H9 (cell line): Measurements from ENCODE around the gene TMCO4. TPM values are rescaled to one million over a fixed set of nuclear protein-coding genes. Genes with fewer than 3 reads are reported as not detected.

Experiments used
- DNase-seq: peaks from one replicate; pipeline ENCODE4 v3.0.0-alpha.2; 2017
- H2AFZ ChIP-seq: one replicate; pipeline ENCODE4 v1.6.1; 2013; ENCODE audit warnings: mild to moderate bottlenecking, low read length, control low read depth, moderate library complexity
- H2AK5ac ChIP-seq: 2 replicates; pipeline ENCODE4 v1.6.1; 2013; ENCODE audit warnings: low read length, control low read depth, mixed read lengths; ENCODE audit not compliant: insufficient read length
- H2BK120ac ChIP-seq: one replicate; pipeline ENCODE4 v1.6.1; 2013; ENCODE audit warnings: low read depth, mild to moderate bottlenecking, low read length, control low read depth, inconsistent platforms; ENCODE audit not compliant: poor library complexity, severe bottlenecking
- H2BK12ac ChIP-seq: 2 replicates; pipeline ENCODE4 v1.6.1; 2013; ENCODE audit warnings: low read length, control low read depth, mixed read lengths, low read depth; ENCODE audit not compliant: insufficient read length
- H2BK15ac ChIP-seq: 2 replicates; pipeline ENCODE4 v1.6.1; 2013; ENCODE audit warnings: low read depth, low read length, control low read depth
- H2BK20ac ChIP-seq: one replicate; pipeline ENCODE4 v1.6.1; 2013; ENCODE audit warnings: low read depth, mild to moderate bottlenecking, low read length, control low read depth, inconsistent platforms; ENCODE audit not compliant: poor library complexity, severe bottlenecking
- H2BK5ac ChIP-seq: 2 replicates; pipeline ENCODE4 v1.6.1; 2013; ENCODE audit warnings: low read length, control low read depth, mixed read lengths; ENCODE audit not compliant: insufficient read length
- H3K14ac ChIP-seq: 2 replicates; pipeline ENCODE4 v1.6.1; 2013; ENCODE audit warnings: low read length, control low read depth; ENCODE audit not compliant: insufficient read depth
- H3K18ac ChIP-seq: 2 replicates; pipeline ENCODE4 v1.6.1; 2013; ENCODE audit warnings: low read depth, mild to moderate bottlenecking, mixed read lengths, low read length, control low read depth; ENCODE audit not compliant: insufficient read length
- H3K23ac ChIP-seq: 2 replicates; pipeline ENCODE4 v1.6.1; 2013; ENCODE audit warnings: low read length, control low read depth, mixed read lengths, low read depth; ENCODE audit not compliant: insufficient read length
- H3K23me2 ChIP-seq: 2 replicates; pipeline ENCODE4 v1.6.1; 2013; ENCODE audit warnings: low read depth, mild to moderate bottlenecking, mixed read lengths, low read length, control low read depth; ENCODE audit not compliant: insufficient read length, poor library complexity, severe bottlenecking
- H3K27ac ChIP-seq: 2 replicates; pipeline ENCODE4 v1.5.1; 2013; ENCODE audit warnings: low read length, control low read depth, mixed read lengths, low read depth; ENCODE audit not compliant: insufficient read length
- H3K27me3 ChIP-seq: 2 replicates; pipeline ENCODE4 v1.6.1; 2013; ENCODE audit warnings: low read length, control low read depth, inconsistent platforms; ENCODE audit not compliant: insufficient read depth
- H3K4ac ChIP-seq: 2 replicates; pipeline ENCODE4 v1.6.1; 2013; ENCODE audit warnings: low read depth, mild to moderate bottlenecking, control low read depth, inconsistent platforms, low read length, moderate library complexity
- H3K4me1 ChIP-seq: 2 replicates; pipeline ENCODE4 v1.6.1; 2013; ENCODE audit warnings: low read length, control low read depth, inconsistent platforms; ENCODE audit not compliant: insufficient read depth
- H3K4me2 ChIP-seq: 2 replicates; pipeline ENCODE4 v1.6.1; 2013; ENCODE audit warnings: low read length, control low read depth, mixed read lengths; ENCODE audit not compliant: insufficient read length, insufficient read depth
- H3K56ac ChIP-seq: 2 replicates; pipeline ENCODE4 v1.6.1; 2013; ENCODE audit warnings: low read depth, mild to moderate bottlenecking, mixed read lengths, low read length, control low read depth; ENCODE audit not compliant: insufficient read length
- H3K79me1 ChIP-seq: 2 replicates; pipeline ENCODE4 v1.6.1; 2013; ENCODE audit warnings: low read depth, mild to moderate bottlenecking, moderate library complexity, low read length, control low read depth, inconsistent platforms; ENCODE audit not compliant: insufficient read depth, poor library complexity, severe bottlenecking
- H3K79me2 ChIP-seq: 2 replicates; pipeline ENCODE4 v1.6.1; 2013; ENCODE audit warnings: low read length, control low read depth, inconsistent platforms; ENCODE audit not compliant: insufficient read depth
- H3K9ac ChIP-seq: 2 replicates; pipeline ENCODE4 v1.6.1; 2013; ENCODE audit warnings: low read length, control low read depth, mixed read lengths; ENCODE audit not compliant: insufficient read length; ENCODE audit errors: extremely low read depth
- H3K9me3 ChIP-seq: one replicate; pipeline ENCODE4 v1.6.1; 2013; ENCODE audit warnings: low read depth, low read length, inconsistent platforms; ENCODE audit not compliant: control insufficient read depth
- H3T11ph ChIP-seq: one replicate; pipeline ENCODE4 v1.6.1; 2013; ENCODE audit warnings: mild to moderate bottlenecking, low read length, control low read depth, inconsistent platforms
- H4K20me1 ChIP-seq: one replicate; pipeline ENCODE4 v1.6.1; 2013; ENCODE audit not compliant: control insufficient read depth, insufficient read length, insufficient read depth
- H4K5ac ChIP-seq: 2 replicates; pipeline ENCODE4 v1.6.1; 2013; ENCODE audit warnings: low read depth, mild to moderate bottlenecking, mixed read lengths, low read length, control low read depth; ENCODE audit not compliant: insufficient read length
- H4K8ac ChIP-seq: replicated peaks from 2 replicates; pipeline ENCODE4 v1.6.1; 2013; ENCODE audit warnings: low read length, control low read depth, mixed read lengths, low read depth; ENCODE audit not compliant: insufficient read length
- H4K91ac ChIP-seq: 2 replicates; pipeline ENCODE4 v1.6.1; 2013; ENCODE audit warnings: low read depth, mild to moderate bottlenecking, moderate library complexity, mixed read lengths, low read length, control low read depth; ENCODE audit not compliant: insufficient read length
- H3K27ac Mint-ChIP-seq, 3 experiments: 2 replicates in 2 of 3; 3 replicates in 1 of 3; pipeline ENCODE4 v1.8.0; 2020 to 2021; ENCODE audit warnings: mixed read lengths in 3 of 3, mild to moderate bottlenecking in 1 of 3, moderate library complexity in 1 of 3
- H3K27me3 Mint-ChIP-seq: 2 replicates; pipeline ENCODE4 v1.8.0; 2021; ENCODE audit warnings: low read depth, mild to moderate bottlenecking, moderate library complexity, mixed read lengths
- H3K36me3 Mint-ChIP-seq, 3 experiments: 2 replicates in 2 of 3; 3 replicates in 1 of 3; pipeline ENCODE4 v1.8.0; 2020 to 2021; ENCODE audit warnings: low read depth in 3 of 3, mixed read lengths in 3 of 3; ENCODE audit not compliant: insufficient read depth in 1 of 3
- H3K4me1 Mint-ChIP-seq, 2 experiments: 2 replicates each; pipeline ENCODE4 v1.8.0; 2020; ENCODE audit warnings: mixed read lengths in 2 of 2
- H3K4me3 Mint-ChIP-seq, 2 experiments: 2 replicates in 1 of 2; 3 replicates in 1 of 2; pipeline ENCODE4 v1.8.0; 2020 to 2021; ENCODE audit warnings: mild to moderate bottlenecking in 2 of 2, mixed read lengths in 2 of 2, moderate library complexity in 1 of 2
- H3K9me3 Mint-ChIP-seq, 2 experiments: 2 replicates in 1 of 2; 3 replicates in 1 of 2; pipeline ENCODE4 v1.8.0; 2020; ENCODE audit warnings: mild to moderate bottlenecking in 2 of 2, mixed read lengths in 2 of 2, moderate library complexity in 1 of 2
- WGBS: extraction: QIAGEN DNeasy Blood & Tissue Kit; methylation state at CpG from one replicate; pipeline ENCODE4 v1.1.7; 2013; ENCODE audit warnings: missing lambda C conversion rate, low lambda C conversion rate, mixed read lengths; ENCODE audit not compliant: insufficient read length; ENCODE audit errors: extremely low coverage; 5-methylcytosine and 5-hydroxymethylcytosine counted together
- total RNA-seq: library from RNA; stranded (reverse); gene quantifications from 2 replicates; pipeline ENCODE4 v1.2.1, GENCODE V29; 2021
- TF ChIP-seq, protein P1 (sequence below): fragments of 200-600 bp; sonication (generic); conservative IDR thresholded peaks from 3 replicates; pipeline ENCODE4 v1.8.0; 2021; ENCODE audit warnings: antibody characterized with exemption, mild to moderate bottlenecking

The TMCO4 gene
- total RNA-seq, 1 experiment from 2014 or later: 4.0 TPM

DNA sequence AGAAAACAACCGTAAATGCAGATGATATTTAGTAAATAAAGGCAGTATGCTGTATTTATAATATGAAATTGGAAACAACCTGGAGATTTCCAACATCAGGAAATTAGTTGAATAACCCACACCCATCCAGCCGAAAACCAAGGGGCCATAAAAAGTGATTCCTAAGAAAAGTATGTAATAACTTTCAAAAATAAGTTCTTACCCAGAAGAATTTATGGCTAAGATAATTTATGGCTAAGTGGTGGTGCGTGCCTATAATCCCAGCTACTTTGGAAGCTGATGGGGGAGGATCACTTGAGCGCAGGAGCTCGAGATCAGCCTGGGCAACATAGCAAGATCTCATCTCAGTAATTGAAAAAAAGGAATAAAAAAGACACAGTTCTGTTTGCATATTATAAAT, 43.2 kb downstream of the TMCO4 start:
- H3K4me1 ChIP-seq: no peaks in the 10 kb centered on the region
- no peak overlapping the region for H3K14ac ChIP-seq
- H2AK5ac ChIP-seq: no peak overlapping the region
- no peak overlapping the region for H3K9ac ChIP-seq
- H4K20me1 ChIP-seq: no peaks in the 10 kb centered on the region
- no peak overlapping the region for H3K27ac ChIP-seq
- Mint-ChIP-seq H3K27me3 (peaks cover 13% of the 10 kb centered on the region; the same call in 1 of the 2 replicates), H3K4me3 (no peak overlapping the region), H3K4me1 (peaks cover 0 to 3% of the 10 kb centered on the region in 2 experiments; a peak in 1 of 4 replicates), H3K9me3 (peaks cover 0 to 6% of the 10 kb centered on the region in 2 experiments; a peak in 2 of 5 replicates), H3K36me3 (no peaks in the 10 kb centered on the region; a peak in 1 of 7 replicates), H3K27ac (no peak overlapping the region)
- H2AFZ ChIP-seq: no peak overlapping the region
- H3K27me3 ChIP-seq: no peaks in the 10 kb centered on the region
- no peak overlapping the region for H3K4ac ChIP-seq
- TF ChIP-seq, protein P1, sequence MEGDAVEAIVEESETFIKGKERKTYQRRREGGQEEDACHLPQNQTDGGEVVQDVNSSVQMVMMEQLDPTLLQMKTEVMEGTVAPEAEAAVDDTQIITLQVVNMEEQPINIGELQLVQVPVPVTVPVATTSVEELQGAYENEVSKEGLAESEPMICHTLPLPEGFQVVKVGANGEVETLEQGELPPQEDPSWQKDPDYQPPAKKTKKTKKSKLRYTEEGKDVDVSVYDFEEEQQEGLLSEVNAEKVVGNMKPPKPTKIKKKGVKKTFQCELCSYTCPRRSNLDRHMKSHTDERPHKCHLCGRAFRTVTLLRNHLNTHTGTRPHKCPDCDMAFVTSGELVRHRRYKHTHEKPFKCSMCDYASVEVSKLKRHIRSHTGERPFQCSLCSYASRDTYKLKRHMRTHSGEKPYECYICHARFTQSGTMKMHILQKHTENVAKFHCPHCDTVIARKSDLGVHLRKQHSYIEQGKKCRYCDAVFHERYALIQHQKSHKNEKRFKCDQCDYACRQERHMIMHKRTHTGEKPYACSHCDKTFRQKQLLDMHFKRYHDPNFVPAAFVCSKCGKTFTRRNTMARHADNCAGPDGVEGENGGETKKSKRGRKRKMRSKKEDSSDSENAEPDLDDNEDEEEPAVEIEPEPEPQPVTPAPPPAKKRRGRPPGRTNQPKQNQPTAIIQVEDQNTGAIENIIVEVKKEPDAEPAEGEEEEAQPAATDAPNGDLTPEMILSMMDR: no peak
- H3K56ac ChIP-seq: no peak overlapping the region
- H2BK15ac ChIP-seq: no peak overlapping the region
- H3T11ph ChIP-seq: no peak overlapping the region
- no peak overlapping the region for H2BK120ac ChIP-seq
- H3K79me2 ChIP-seq: no peaks in the 10 kb centered on the region
- H3K23ac ChIP-seq: no peak overlapping the region
- no peaks in the 10 kb centered on the region for H3K79me1 ChIP-seq
- no peak overlapping the region for H3K4me2 ChIP-seq
- DNase-seq: no peak
- no peak overlapping the region for H4K91ac ChIP-seq
- no peaks in the 10 kb centered on the region for H3K9me3 ChIP-seq
- no peak overlapping the region for H4K5ac ChIP-seq
- no peak overlapping the region for H2BK20ac ChIP-seq
- H3K18ac ChIP-seq: no peak overlapping the region
- no peak overlapping the region for H4K8ac ChIP-seq
- H2BK12ac ChIP-seq: no peak overlapping the region
- no peaks in the 10 kb centered on the region for H3K23me2 ChIP-seq
- WGBS: no CpG with 5 or more reads among the region's 5 CpGs
- H2BK5ac ChIP-seq: no peak overlapping the region
